HG02642 (cell line): ENCODE data around the gene USP32.
"Not testable (repeated sequence)": the region's sequence is repeated elsewhere in the genome, so short reads cannot be mapped to it uniquely, and the experiment has no call there.

Source experiments
- ATAC-seq: cut with Tn5 transposase; IDR thresholded peaks from one replicate; pipeline ENCODE4 v1.9.1; 2021; ENCODE audit warnings: mild to moderate bottlenecking; ENCODE audit not compliant: unreplicated experiment, poor library complexity

USP32 gene

DNA sequence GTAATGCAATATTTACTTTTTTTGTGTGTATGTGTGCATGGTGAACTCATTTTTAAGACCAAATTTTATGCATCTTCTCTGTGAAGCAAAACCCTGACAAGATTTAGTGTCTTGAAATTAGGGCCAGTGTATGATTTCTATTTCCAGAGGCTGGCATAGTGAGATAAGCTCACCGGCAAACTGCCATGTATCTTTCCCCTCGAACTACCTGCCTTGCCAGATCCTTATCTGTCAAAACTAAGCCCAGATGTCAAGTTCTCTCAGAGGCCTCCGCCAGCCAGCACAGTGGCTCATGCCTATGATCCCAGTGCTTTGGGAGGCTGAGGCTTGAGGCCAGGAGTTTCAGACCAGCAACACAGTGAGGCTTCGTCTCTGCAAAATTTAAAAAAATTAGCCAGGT, 10.0 kb downstream of the USP32 start:
- ATAC-seq = no peak

DNA sequence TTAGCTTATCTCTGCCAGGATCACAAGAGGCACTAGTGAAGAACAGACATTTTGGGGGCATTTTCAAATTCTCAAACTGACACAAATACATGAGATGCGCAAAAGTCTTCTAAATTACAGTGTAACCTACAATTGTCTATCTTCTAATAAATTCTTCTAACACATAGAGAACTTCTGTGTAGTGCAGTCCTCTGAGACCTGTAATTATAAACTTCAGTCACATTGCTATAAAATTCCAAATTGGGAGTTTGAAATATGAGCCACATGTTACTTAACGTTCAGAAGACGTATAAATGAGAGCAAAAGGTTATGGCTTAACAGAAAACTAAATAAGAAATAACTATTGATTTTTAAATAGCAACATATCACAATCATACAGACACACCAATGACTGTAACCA, 12.5 kb downstream of the USP32 start:
- not testable (repeated sequence) for ATAC-seq

DNA sequence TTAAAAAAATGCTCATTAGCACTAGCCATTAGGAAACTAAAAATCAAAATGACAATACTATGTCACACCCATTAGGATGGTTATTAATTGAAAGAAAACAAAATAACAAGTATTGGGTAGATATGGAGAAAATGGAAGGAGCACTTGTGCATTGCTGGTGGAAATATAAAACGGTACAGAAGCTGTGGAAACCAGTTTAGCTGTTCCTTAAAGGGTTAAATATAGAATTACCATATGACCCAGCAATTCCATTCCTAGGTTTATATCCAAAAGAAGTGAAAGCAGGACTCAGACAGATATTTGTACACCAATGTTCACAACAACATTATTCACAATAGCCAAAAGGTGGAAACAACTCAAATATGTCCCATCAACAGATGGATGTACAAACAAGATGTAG, 13.7 kb downstream of the USP32 start:
- ATAC-seq = not testable (repeated sequence)

DNA sequence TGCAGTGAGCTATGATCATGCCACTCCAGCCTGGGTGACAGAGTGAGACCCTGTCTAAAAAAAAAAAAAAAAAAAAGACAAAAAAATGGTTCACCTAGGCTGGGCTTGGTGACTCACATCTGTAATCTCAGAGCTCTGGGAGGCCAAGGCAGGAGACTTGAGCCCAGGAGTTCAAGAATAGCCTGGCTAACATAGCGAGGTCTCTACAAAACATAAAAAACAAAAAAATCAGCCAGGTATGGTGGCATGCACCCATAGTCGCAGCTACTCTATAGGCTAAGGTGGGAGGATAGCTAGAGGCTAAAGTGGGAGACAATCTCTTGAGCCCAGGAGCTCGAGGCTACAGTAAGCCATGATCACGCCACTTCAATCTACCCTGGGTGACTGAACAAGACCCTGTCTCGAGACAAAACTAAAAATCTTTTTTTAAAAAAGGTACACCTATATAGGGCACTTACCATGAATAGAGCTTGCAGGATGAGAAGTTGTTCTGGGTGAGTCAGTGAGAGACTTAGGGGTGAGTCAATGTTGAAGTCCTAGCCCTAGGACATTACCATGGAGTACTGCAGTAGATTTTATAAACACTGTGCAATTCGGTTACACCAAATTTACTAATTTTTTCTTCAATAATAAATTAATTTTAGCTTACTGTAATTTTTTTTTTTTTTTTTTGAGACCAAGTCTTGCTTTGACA, 19.0 kb downstream of the USP32 start:
- ATAC-seq = no peak

DNA sequence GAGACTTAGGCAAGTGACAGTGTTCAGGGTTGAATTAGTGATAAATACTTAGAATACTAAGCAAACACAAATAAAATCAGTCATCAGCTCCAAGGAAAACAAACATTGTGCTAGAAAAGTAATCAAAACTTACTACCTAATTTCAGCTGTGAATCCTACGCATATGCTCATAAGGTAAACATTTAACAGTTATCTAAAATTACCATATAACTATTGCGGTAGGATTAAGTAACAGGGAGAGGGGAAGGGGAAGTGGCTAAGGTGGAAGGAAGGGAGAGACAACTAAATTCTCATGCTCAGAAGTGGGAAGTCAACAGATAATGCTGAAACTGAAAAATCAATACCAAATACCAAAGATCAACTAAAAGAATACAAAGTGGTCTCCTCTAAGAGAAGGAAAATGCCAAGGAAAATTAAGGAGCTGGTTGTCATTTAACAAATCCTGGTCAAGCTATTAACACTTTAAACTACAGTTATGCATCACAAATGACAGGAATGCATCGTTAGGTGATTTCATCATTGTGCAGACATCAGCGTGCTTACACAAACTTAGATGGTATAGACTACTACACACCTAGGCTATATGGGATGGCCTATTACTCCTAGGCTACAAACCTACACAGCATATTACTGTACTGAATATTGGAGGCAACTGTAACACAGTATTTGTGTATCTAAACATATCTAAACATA, 20.0 kb downstream of the USP32 start:
- no peak for ATAC-seq

DNA sequence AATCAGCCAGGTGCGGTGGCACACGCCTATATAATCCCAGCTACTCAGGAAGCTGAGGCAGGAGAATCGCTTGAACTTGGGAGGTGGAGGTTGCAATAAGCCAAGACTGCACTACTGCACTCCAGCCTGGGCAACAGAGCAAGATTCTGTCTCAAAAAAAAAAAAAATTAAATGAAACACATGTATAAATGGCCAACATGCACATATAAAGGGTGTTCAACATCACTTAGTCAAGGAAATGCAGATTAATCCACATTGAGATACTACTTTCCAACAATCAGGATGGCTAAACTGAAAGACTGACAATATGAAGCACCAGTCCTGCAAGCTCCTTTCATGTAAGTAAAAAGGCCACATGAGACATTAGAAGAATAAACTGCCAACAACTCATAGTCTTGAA, 20.5 kb downstream of the USP32 start:
- no peak for ATAC-seq

DNA sequence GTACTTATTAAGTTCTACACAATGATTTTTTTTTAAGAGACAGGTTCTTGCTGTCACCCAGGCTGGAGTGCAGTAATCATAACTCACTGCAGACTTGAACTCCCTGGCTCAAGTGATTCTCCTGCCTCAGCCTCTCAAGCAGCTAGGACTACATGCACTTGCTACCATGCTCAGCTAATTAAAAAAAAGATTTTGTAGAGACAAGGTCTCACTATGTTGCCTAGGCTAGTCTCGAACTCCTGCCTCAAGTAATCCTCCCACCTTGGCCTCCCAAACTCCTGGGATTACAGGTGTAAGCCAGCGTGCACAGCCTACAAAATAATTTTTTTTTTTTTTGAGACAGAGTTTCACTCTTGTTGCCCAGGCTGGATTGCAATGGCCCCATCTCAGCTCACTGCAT, 22.2 kb downstream of the USP32 start:
- no peak for ATAC-seq

DNA sequence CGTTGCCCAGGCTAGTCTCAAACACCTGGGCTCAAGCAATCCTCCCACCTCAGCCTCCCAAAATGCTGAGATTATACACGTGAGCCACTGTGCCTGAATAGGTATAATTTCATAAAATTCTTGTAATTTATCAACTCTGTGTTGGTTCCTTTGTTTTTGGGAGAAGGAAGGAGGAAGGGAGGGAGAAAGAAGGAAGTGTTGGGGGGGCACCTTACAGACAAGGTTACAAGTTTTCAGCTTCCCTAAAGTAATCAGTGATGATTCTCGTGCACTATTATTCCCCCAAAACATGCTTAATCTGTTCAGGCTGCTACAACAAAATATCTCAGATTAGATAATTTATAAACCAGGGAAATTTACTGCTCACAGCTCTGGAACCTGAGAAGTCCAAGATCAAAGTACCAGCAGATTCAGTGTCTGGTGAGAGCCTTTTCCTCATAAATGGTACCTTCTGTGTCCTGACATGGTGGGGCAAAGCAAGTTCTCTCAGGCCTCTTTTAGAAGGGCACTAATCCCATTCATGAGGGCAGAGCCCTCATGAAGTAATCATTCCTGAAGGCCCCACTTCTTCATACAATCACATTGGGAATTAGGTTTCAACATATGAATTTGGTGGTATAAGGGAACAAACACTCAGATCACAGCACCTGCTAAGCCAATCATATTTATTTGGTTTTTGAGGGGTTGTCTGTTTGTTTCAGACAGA, 28.1 kb downstream of the USP32 start:
- ATAC-seq = no peak

DNA sequence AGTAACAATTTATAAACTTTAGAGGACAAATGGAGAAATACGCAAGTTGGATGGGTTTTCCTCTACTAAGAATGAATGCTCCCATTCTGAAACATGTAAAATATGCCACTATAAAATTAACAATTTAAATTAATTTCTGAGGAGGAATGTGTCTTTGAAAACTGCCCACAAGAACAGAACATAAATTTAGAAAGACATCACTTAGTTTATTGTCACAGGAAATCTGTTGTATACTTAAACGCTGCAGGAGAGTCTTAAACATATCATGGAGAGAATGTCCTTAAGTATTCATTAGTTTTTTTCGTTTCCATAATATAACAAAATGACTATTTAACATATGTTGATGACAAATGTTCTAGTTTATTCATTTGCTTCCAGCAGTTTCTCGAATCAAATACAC, 29.6 kb downstream of the USP32 start:
- no peak for ATAC-seq

DNA sequence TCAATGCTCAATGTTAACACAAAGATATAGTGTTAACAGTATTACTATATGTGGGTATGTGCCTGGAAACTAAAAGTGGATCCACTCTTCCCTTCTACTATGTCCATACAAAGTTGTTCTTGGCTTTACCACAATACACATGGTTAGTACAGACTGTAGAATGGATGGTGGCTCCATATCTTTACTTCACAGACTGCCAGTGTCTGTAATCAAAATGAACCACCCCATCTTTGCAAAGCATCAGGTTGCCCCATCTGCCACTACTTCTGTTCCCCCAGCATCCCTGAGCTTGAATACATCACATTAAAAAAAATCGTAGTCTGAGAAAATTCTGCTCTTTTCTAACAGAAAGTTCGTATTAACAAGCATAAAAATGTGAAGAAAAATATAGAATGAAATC, 30.0 kb downstream of the USP32 start:
- ATAC-seq = no peak

DNA sequence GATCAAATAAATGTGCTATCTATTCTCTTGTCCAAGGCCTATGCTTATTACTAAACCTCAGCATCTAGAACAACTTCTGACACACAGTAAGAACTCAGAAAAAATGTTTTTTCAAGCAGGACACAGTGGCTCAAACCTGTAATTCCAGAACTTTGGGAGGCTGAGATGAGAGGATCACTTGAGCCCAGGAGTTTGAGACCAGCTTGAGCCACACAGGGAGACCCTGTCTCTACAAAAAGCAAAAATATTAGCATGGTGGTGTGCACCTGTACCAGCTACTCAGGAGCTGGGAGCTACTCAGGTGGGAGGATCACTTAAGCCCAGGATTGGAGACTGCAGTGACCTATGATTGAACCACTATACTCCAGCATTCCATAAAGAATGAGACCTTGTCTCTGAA, 32.5 kb downstream of the USP32 start:
- no peak for ATAC-seq

DNA sequence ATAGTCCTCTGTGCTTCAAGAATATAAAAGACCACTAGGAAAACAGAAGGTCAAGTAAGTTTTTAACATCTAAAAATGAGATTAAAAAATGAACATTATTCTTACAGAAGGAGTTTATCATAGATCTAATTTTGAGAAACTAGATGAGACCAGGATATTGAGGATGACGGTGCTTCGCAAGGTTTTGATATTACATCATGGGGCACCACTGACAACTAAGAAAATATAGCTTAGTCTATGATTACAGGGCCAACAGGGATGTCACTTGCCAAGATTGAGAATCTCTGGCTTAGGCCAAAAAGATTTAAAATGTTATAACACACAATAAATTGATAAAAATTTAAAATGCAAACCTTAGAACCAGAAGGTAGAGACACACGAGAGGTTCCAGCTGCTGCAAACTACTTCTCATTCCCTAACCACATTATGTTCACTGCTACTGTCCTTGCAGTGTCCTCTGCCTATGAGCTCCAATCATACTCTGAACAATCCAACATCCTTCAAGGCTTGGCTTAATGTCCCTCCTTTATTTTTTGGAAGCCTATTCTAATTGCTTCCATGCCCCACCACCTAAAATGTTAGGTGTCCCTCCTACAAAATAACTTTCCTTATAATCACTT, 33.2 kb downstream of the USP32 start:
- ATAC-seq = no peak

DNA sequence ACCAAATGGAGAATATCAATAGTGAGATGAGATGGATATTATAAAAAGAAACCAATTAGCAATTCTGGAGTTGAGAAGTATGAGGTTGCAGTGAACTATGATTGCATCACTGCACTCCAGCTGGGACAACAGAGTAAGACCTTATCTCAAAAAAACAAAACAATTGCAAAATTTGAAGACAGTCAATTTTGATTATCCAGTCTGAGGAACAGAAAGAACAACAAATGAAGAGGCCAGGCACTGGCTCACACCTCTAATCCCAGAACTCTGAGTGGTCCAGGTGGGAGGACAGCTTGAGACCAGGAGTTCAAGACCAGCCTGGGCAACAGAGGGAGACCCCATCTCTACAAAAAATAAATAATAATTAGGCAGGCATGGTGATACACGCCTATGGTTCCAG, 35.0 kb downstream of the USP32 start:
- no peak for ATAC-seq

DNA sequence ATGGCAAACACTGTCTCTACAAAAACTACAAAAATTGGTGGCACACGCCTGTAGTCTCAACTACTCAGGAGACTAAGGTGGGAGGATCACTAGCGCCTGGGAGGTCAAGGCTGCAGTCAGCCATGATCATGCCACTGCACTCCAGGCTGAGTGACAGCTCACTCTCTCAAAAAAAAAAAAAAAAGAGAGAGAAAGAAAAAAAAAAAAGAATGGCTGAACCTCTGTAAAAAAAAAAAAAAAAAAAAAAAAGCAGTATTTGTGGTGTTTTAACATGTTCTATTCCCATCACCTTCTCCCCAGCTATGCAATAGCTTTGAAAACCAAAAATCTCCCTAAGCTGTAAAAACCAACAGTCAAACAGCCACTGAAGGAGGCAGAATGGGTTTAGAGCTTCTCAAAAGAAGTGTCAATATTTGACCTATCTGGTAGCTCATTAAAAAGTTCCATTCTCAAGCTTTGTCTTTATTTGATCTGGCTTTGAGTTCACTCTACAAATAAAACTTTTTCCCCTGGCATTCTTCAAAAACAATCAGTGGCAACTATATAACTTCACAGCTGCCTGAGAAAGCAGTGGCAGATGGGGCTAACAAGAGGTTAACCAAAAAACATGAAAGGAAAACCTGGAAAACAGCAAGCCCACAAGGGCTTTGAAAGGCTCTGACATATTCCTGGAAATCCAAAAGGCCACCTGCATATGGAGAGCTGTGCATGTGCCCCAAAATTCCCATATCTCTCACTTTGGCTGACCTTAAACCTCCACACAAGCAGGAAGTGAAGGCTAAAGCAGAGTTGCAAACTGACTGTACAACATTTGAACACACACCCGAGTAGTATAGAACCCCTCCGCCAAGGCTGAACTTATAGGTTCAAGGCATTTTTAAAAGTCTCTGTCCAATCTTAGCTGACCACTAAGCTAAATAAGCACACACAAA, 36.0 kb downstream of the USP32 start:
- no peak for ATAC-seq

DNA sequence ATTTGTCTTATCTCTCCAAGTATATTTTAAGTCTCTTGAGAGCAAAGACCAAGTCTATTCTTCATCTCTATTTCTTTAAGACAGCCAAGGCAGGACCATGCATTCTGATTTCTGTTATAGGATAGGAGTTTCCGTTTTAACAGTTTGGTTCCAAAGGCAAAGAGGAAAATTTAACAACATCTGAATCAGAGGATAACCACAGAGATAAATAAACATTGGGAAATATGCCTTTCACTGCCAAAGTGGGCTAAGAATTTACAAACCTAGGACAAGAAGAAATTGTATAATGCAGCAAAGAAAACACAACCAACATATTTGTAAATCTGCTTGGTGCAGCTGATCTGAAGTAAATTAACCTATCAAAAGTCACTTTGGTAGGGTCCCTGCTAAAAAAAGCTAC, 37.7 kb downstream of the USP32 start:
- ATAC-seq = no peak

DNA sequence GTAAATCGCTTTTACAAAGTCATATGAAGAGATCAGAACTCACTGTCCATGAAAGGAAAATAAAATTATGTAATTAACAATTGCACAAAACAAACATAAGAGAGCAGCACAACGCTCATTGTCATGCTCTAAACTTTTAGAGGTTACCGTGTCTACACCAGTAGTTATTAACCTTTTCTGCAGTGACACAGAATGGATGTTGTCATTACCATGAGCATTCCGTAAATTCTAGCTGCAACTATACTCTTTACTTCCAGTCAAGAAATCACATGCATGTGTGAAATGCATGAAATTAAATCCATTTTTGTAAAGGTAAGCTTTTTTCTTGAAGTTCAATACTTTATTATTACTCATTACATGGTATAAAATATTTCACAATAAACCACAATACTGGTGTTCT, 38.2 kb downstream of the USP32 start:
- ATAC-seq = no peak

DNA sequence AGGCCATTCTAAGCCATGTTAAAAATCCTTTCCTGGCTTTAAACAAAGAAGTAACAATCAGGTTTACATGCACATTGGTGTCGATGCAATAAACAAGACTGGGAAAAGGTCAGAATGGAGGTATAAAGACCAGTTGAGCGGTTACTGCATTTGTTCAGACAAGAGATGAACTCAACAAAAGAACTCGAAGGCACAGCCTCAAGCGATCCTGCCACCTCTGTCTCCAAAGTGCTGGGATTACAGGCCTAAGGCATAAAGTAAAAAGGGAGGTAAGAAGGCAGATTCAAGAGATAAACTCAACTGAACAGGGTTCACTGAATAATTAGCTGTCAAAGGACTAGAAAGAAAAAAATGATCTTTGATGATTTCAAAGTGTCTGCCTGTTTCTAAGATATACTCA, 39.4 kb downstream of the USP32 start:
- ATAC-seq = no peak

DNA sequence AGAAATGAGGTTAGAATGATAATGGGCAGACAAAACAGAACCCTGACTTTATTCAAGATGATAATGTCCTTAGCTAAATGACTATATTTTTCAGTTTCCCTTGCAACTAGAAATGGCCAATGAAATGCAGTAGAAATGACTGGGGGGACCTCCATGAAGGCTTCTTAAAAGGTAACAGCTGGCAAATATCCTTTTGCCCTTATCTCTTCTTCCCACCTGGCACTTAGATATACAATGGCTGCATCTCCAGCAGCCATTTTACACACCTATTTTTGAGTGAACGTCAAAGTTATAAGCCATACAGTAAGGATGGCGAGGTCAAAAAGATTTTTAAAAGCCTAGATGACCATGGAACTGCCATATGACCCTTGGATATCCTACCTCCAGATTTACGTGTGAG, 39.9 kb downstream of the USP32 start:
- ATAC-seq = no peak

DNA sequence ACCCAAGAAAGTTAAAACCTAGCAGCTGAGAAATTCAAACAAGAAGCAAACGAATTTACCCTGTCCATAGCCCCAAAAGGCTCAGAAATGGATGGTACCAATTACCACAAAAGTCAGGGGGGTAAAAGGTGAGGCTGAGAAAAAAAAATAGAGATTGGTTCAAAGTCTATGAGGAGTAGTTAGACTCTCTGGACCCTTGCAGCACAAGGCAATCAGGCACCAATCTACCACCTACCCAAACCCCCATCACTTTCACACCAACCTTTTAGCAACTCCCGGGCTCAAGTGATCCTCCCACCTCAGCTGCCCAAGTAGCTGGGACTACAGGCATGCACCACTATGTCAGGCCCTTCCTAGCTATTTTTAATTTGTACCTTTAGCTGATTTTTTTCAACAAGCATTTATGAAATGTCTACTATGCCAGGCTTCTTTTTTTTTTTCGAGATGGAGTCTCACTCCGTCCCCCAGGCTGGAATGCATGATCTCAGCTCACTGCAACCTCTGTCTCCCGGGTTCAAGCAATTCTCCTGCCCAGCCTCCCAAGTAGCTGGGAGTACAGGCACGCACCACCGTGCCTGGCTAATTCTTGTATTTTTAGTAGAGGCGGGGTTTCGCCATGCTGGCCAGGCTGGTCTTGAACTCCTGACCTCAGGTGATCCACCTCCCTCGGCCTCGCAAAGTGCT, 40.8 kb downstream of the USP32 start:
- no peak for ATAC-seq

DNA sequence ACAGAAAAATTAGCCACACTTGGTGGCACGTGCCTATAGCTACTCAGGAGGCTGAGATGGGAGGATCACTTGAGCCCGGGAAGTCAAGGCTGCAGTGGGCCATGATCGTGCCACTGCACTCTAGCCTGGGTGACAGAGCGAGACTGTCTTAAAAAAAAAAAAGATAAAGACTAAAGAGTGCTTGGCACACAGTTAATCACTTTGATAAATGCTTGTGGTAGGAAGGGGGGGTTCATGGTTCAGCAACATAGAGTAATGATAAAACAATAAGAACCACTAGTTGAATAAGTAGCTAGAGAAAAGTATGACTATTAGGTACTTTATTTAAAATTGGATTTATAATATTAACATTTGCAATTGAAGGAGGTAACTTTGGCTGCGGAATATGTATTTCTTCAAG, 43.3 kb downstream of the USP32 start:
- ATAC-seq = no peak
